DOHH2 (cell line): ENCODE measurements around the gene MED13.

Experiments used
- H3F3A ChIP-seq: fragments of 200-600 bp; sonication (generic), shearing (Covaris generic); 2 replicates; pipeline ENCODE4 v1.6.0; 2016; ENCODE audit warnings: antibody characterized with exemption, mild to moderate bottlenecking; ENCODE audit not compliant: control insufficient read depth, insufficient read depth
- H3K27ac ChIP-seq: fragments of 200-600 bp; sonication (generic); 2 replicates; pipeline ENCODE4 v1.5.1; 2014; ENCODE audit warnings: low read depth, mild to moderate bottlenecking, low read length, moderate library complexity
- H3K27me3 ChIP-seq: fragments of 200-600 bp; sonication (generic); 2 replicates; pipeline ENCODE4 v1.6.1; 2014; ENCODE audit warnings: mild to moderate bottlenecking, low read length, mixed read lengths; ENCODE audit not compliant: control insufficient read depth
- H3K36me3 ChIP-seq: fragments of 200-600 bp; sonication (generic); 2 replicates; pipeline ENCODE4 v1.6.1; 2014; ENCODE audit warnings: mild to moderate bottlenecking, low read length, moderate library complexity, mixed read lengths; ENCODE audit not compliant: control insufficient read depth
- H3K4me1 ChIP-seq: fragments of 200-600 bp; sonication (generic); 2 replicates; pipeline ENCODE4 v1.6.1; 2014; ENCODE audit warnings: mild to moderate bottlenecking, low read length, mixed read lengths; ENCODE audit not compliant: control insufficient read depth
- H3K4me2 ChIP-seq: fragments of 200-600 bp; sonication (generic); 2 replicates; pipeline ENCODE4 v1.6.0; 2014; ENCODE audit warnings: mild to moderate bottlenecking, low read length, moderate library complexity
- H3K4me3 ChIP-seq: fragments of 200-600 bp; sonication (generic); 2 replicates; pipeline ENCODE4 v1.5.1; 2014; ENCODE audit warnings: mild to moderate bottlenecking, low read length, mixed read lengths
- H3K79me2 ChIP-seq: fragments of 200-600 bp; sonication (generic); 2 replicates; pipeline ENCODE4 v1.6.1; 2014; ENCODE audit warnings: mild to moderate bottlenecking, low read length, mixed read lengths; ENCODE audit not compliant: control insufficient read depth
- H3K9me2 ChIP-seq: fragments of 200-600 bp; sonication (generic); replicated peaks from 2 replicates; pipeline ENCODE4 v1.6.1; 2014; ENCODE audit warnings: mild to moderate bottlenecking, low read length, mixed read lengths; ENCODE audit not compliant: control insufficient read depth
- H3K9me3 ChIP-seq: fragments of 200-600 bp; sonication (generic); 2 replicates; pipeline ENCODE4 v1.6.1; 2014; ENCODE audit warnings: antibody characterized with exemption, low read length, mixed read lengths; ENCODE audit not compliant: control insufficient read depth, insufficient read depth
- H4K20me1 ChIP-seq: fragments of 200-600 bp; sonication (generic); 2 replicates; pipeline ENCODE4 v1.6.0; 2014; ENCODE audit warnings: low read depth, mild to moderate bottlenecking, antibody characterized with exemption, low read length, moderate library complexity; ENCODE audit not compliant: control insufficient read depth, insufficient read depth
- CTCF ChIP-seq: fragments of 200-600 bp; sonication (generic); IDR thresholded peaks from one replicate; pipeline ENCODE4 v1.5.1; 2014; ENCODE audit warnings: antibody characterized with exemption, mild to moderate bottlenecking, low read depth, low read length; ENCODE audit not compliant: poor library complexity, severe bottlenecking
- EZH2phosphoT487 ChIP-seq: fragments of 200-600 bp; sonication (generic); IDR thresholded peaks from 2 replicates; pipeline ENCODE4 v1.6.1; 2017; ENCODE audit warnings: borderline replicate concordance, mild to moderate bottlenecking, antibody characterized with exemption, low read length, moderate library complexity, mixed read lengths

Gene MED13

GRCh38 chr17:61970030-61970429, 95.0 kb downstream of the MED13 start:
- no peaks in the 10 kb centered on the region for H3K9me3 ChIP-seq
- no peaks in the 10 kb centered on the region for H3K4me1 ChIP-seq
- H3F3A ChIP-seq, result peaks cover 2% of the 10 kb centered on the region; the same call in 1 of the 2 replicates
- H3K27me3 ChIP-seq, result no peaks in the 10 kb centered on the region
- TF ChIP-seq EZH2phosphoT487 (no peak), CTCF (no peak)
- peaks cover 73% of the 10 kb centered on the region for H3K36me3 ChIP-seq
- H3K9me2 ChIP-seq, result no peaks in the 10 kb centered on the region
- H4K20me1 ChIP-seq, result no peaks in the 10 kb centered on the region
- H3K27ac ChIP-seq, result no peak overlapping the region
- no peak overlapping the region for H3K4me3 ChIP-seq
- peaks cover 19% of the 10 kb centered on the region for H3K79me2 ChIP-seq
- H3K4me2 ChIP-seq, result no peak overlapping the region

- Histone ChIP-seq H4K20me1 (no peaks in the 10 kb centered on the region), H3K4me1 (no peaks in the 10 kb centered on the region), H3K27ac (no peak overlapping the region), H3F3A (peaks cover 2% of the 10 kb centered on the region; the same call in 1 of the 2 replicates), H3K4me3 (no peak overlapping the region), H3K36me3 (peaks cover 75% of the 10 kb centered on the region), H3K4me2 (no peak overlapping the region), H3K9me2 (no peaks in the 10 kb centered on the region), H3K27me3 (no peaks in the 10 kb centered on the region), H3K79me2 (peaks cover 7% of the 10 kb centered on the region), H3K9me3 (no peaks in the 10 kb centered on the region)
- TF ChIP-seq EZH2phosphoT487 (no peak), CTCF (no peak)
Observed at GRCh38 chr17:61968757-61969156, 96.3 kb downstream of the MED13 start.

- H3K9me3 ChIP-seq, result no peaks in the 10 kb centered on the region
- H3K4me1 ChIP-seq, result no peaks in the 10 kb centered on the region
- no peak overlapping the region for H3K4me3 ChIP-seq
- no peak overlapping the region for H3K4me2 ChIP-seq
- H3K27me3 ChIP-seq, result no peaks in the 10 kb centered on the region
- peaks cover 2% of the 10 kb centered on the region; the same call in 1 of the 2 replicates for H3K79me2 ChIP-seq
- H3F3A ChIP-seq, result no peaks in the 10 kb centered on the region; the same call in 1 of the 2 replicates
- H3K27ac ChIP-seq, result no peak overlapping the region
- peaks cover 76% of the 10 kb centered on the region for H3K36me3 ChIP-seq
- no peaks in the 10 kb centered on the region for H4K20me1 ChIP-seq
- no peaks in the 10 kb centered on the region for H3K9me2 ChIP-seq
- TF ChIP-seq CTCF (no peak), EZH2phosphoT487 (no peak)
Observed at GRCh38 chr17:61967729-61968128, 97.3 kb downstream of the MED13 start.
